ENCODE measurements around the gene CNPY1.
"Not testable (repeated sequence)": the region's sequence is repeated elsewhere in the genome, so short reads cannot be mapped to it uniquely, and the experiment has no call there.

CNPY1 gene

DNA sequence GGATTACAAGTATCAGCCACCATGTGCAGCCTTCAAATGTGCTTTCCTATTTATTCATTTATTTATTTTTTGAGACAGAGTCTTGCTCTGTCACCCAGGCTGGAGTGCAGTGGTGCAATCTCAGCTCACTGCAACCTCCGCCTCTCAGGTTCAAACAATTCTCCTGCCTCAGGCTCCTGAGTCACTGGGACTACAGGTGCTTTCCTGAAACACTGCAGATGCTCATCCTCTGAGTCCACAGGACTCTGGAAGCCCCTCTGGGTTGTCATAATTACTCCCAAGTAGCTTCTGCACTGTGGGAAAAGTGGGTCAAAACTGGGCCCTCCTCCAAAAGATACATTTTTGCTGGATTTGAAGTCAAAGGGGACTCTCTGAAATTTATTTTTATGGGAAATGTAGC is at the start of gene CNPY1:
CNPY1 (minus strand) TSS at position 111 of the 400 bp plus-strand sequence. CDS start 630 bp downstream, outside the sequence.
- in situ Hi-C loops (cut with MboI; ENCODE audit: low sequenced_read_pairs) = not testable (repeated sequence)

DNA sequence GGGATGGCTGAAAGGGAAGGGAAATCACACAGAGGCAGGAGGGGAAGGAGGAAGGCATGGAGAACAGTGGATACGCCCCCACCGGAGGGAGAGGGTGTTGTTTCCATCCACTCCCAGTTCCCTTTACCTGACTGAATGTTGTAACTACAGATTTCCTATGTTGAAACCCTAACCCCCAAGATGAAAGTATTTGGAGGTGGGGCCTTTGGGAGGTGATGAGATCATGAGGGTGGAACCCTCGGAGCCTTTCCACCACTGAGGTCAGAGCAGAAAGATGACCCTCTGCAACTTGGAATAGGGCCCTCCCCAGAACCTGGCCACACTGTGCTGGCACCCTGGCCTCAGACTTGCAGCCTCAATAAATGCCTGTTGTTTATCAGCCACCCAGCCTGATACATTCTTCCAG is 48.6 kb upstream of the CNPY1 start:
- in situ Hi-C loops (cut with MboI; ENCODE audit: low sequenced_read_pairs) = no loop called here

DNA sequence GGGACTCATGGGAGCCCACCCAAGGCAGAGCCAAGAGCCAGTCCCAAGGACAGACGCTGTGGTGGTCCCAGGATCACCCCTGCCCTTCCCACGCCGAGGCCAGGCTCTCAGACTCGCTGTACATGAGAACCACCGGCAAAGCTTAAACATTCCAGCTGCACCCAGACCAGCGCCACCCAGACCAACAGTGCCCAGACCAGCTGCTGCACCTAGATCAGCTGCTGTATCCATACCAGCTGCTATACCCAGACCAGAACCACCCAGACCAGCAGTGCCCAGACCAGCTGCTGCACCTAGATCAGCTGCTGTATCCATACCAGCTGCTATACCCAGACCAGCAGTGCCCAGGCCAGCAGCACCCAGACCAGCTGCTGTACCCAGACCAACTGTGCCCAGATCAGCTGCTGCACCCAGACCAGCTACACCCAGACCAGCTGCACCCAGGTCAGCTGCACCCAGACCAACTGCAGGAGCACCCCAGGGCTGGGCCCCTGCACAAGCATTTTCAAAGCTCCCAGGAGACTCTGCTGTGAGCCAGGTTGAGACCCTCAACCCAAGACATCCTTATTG is 47.9 kb upstream of the CNPY1 start:
- in situ Hi-C loops (cut with MboI; ENCODE audit: low sequenced_read_pairs) = no loop called here

DNA sequence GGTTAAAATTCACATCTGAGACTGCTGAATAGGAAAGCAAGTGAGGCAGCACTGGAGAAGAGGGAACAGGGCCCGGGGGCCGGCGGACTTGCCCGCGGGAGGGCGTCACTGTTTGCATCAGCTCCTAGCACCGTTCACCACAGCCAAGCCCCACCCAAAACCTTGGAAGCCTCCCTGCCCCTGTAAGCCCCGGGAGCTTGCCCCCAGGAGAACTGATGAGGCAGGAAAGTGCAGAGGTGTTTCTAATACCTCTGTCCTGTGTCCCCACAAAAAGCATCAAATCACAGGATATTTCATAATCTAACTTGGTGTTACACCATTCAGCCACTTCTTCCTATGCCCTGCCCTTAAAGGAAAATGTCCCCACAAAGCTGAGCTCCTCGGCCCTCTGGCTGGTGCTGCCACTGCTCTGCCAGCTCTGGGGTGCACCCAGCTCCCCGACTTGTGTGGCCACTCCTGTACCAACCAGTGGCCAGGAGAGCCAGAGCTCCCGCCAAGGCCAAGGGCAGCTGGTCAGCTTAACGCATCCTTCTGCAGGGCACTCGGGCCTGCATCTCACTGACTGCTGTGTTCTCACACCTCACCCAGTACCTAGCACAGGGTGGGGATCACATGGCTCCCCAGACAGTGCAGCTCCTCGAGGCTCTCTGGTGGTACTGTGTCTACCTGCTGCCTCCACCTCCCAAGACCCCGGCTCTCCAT is 47.3 kb upstream of the CNPY1 start:
- in situ Hi-C loops (cut with MboI; ENCODE audit: low sequenced_read_pairs) = no loop called here

DNA sequence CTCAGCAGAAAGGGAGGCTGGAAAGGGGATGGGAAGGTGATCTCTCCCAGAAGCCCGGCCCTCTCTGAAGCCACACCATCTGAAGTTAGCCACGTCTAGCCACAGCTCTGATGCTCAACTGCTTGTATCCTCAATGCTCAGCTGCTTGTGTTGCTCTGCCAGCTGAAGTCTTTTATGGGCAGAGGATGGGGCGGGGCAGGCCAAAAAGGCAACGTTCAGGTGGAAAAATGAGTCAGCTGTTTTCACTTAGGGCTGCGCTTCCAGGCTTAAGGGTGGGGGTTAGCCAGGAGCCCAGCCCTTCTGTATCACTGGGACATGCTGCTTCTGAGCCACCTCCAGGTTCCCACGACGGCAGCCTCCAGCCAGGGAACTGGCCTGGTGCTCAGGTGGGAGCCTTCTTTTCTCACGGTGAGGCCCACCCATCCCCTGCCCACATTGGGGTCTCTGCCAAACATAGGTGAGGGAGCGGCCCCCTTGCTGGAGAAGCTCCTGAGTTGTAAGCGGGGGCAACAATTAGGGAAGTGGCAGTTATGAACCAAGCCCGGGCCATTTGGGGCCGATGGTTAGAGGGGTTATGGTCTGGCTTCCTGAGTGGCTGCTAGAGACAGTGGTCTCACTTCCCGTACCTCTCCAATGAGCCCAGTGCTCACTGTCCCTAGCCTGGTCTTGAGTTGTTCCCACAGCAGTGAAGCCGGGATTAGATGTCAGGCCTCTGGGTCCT is 44.9 kb upstream of the CNPY1 start:
- in situ Hi-C loops (cut with MboI; ENCODE audit: low sequenced_read_pairs) = no loop called here

DNA sequence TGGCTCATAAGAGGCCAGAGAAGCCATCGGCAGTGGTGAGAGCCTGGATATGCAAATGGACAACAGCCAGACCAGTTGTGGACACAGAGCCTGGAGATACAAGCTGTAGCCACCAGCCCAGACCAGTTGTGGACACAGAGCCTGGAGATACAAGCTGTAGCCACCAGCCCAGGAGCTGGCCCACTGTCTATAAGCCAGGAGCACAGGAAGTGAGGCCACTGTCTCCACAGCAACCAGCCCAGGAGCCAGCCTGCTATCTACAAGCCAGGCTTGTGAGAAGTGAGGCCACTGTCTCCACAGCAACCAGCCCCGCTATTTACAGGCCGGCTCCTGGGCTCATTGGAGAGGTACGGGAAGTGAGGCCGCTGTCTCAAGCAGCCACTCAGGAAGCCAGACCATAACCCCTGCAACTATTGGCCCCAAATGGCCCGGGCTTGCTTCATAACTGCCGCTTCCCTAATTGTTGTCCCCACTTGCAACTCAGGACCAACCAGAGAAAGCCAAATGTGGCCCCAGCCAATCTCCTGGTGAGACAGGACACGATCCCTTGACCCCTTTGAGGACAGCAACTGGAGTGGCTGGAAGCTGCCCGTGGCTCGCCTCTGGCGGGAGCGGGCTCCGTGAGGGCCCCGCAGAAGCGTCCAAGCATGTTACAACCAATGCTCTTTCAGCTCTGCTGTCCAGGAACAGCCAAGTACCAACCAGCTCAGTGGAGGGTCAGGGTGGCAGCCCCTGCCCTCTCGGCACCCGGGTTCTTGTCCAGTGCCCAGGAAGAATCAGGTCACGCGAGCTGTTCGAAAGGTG is 44.1 kb upstream of the CNPY1 start:
- in situ Hi-C loops (cut with MboI; ENCODE audit: low sequenced_read_pairs) = no loop called here

DNA sequence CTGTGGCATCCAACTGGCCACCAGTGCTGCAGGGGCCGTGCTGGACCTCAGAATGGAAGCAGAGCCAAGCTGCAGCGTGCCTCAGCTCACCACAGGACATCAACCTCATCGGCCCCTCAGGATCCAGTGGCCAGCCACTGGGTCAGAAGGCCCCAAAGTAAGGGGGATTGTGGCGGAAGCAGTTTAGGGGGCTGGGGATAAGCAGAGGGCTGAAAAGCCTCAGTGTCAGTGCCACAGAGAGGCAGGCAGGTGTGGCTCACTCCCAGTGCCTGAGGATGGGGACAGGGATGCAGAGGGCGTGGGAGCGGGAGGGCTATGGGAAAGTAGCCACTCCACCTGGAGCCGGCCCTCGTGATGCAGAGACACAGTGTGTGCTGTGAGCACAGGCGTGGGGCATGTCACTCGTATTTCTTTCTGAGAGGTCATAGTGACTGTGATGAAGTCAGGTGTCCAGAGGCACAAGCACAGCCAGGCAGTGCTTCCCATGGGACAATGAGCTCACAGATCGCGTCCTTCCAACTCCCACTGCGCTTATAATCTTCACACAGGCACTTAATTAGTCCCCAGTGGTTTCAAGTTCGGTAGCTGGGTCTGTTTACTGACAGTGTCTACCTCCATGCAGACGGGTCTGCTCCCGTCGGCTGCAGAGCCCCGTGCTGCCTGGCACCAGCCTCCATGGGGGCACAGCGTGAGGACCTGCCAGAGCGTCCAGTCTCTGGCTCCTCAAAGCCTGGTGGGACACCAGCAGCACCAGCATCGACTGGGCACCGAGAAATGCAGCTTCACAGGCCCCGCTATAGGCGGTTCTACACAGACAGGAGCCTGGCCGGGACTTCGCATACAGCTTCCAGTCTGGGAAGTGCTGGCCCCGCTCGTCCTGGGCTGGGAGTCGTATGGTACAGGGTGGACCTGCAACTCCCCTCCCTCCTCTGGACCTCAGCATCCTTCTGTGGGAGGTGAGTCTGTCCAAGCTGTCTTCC is 42.9 kb upstream of the CNPY1 start:
- in situ Hi-C loops (cut with MboI; ENCODE audit: low sequenced_read_pairs) = no loop called here

DNA sequence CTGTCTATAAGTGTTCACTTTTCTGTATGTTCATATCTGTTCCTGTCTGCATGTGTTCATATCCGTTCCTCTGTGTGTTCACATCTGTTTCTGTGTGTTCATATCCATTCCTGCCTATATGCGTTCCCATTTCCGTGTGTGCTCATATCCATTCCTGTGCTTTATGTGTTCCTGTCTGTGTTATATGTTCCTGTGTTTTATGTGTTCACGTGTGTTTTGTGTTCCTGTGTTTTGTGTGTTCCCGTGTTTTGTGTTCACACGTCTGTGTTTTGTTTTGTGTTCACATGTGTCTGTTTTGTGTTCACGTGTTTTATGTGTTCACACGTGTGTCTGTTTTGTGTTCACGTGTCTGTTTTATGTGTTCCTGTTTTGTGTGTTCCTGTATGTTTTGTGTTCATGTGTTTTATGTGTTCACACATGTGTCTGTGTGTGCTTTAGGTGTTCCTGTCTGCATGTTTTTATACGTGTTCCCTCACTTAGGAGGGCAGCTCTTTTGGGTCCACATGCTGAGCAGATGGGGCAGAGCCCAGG is 42.2 kb upstream of the CNPY1 start:
- in situ Hi-C loops (cut with MboI; ENCODE audit: low sequenced_read_pairs) = no loop called here

DNA sequence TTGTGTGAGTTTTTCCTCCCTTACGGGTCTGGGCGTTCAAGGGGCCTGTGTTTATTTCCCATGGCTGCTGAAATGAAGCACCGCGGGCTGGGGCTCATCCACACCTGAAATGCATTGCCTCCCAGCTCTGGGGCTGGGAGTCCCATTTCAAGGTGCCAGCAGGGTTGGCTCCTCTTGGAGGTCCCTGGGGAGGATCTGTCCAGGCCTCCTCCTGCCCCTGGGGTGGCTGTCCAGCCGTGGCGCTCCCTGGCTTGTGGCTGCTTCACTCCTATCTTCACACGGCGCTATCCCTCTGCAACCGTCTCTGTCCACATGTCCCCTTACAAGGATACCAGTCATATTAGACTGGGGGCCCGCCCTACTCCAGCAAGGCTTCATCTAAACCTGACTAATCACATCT is 41.1 kb upstream of the CNPY1 start:
- in situ Hi-C loops (cut with MboI; ENCODE audit: low sequenced_read_pairs) = no loop called here

DNA sequence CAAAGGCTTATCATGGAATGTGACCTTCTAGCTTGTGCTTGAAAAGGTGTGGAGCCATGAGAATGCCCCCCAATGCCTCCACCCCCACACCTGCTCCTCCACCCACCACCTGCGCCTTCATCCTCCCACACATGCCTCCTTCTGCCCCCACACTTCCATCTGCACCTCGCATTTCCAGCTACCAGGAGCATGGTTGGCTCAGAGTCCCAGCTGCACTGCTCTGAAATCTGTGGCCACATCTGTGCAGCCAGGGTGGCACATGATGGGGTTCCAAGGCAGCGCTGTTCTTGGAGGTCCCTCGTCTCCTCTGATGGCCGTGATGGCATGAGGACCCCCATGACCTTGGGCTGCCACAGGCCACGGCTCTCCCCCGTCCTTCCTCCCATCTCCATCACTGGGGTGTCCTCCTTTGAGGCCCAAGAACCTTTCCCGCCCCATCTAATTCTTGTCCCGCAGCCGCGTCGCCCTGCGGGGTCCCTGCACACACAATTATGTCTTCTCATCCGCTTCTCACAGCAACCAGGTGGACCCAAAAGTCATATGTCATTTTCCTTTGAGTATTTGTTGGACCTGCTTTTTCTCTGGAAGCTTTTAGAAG is 40.6 kb upstream of the CNPY1 start:
- in situ Hi-C loops (cut with MboI; ENCODE audit: low sequenced_read_pairs) = no loop called here

DNA sequence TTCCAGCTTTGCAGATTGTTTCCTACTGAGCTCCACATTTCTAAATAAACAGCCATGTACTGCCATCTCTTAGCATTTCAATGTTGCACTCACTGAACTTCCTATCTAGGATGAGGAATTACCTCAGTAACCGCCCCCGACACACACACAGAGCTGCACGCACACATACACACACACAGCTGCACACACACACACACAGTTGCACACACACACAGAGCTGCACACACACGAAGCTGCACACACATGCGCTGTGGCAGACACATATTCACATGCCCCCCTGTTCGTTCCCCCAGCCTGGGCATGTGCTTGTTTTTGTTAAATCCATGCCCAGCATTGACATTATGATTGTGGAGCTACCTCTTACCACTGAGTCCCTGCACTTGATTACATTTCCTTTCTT is 39.6 kb upstream of the CNPY1 start:
- in situ Hi-C loops (cut with MboI; ENCODE audit: low sequenced_read_pairs) = no loop called here

DNA sequence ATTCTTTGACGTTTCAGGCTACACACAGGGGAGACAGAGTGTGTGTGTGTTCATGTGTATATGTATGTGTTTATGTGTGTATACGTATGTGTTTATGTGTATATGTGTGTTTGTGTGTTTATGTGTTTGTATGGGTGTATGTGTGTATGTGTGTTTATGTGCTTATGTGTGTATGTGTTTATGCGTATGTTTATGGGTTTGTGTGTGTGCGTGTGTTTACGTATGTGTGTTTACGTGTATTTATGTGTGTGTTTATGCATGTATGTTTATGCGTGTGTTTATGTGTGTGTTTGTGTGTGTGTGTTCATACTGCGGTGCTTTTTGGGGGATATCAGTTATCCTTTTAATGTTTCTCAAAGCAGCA is 39.2 kb upstream of the CNPY1 start:
- in situ Hi-C loops (cut with MboI; ENCODE audit: low sequenced_read_pairs) = no loop called here

DNA sequence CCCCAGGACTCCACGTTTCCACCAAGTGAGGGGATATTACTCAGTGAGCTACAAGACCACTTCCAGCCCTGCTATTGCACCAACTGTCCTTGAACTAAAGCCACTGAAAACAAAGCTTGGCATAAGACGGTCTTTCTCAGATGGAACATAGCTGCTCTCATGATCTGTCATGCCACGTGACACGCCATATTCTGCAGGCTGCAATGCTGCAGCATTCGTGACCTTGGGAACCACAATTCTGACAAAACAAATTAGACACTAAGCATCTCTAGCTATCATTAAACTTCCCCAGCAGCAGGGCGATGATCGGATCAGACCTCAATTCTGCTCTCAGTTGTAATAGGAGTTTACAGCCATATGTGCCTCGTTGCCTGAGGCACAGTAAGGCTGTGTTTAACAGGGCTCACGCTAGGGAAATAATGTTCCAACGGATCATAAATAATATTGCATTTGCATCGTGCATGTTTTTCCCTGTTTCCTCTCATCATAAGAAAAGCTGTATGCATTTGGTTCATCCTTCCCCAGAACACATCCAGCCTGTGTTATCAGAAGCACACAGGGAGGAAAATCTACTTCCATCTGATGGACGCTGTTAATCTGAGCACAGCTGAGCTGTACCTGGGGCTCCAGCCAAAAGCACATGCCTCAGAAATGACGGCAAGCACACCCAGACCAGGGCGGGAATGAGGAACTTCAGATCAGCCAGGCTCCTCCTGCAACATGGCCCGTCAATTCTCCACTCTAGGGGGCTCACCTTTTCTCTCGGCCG is 38.6 kb upstream of the CNPY1 start:
- in situ Hi-C loops (cut with MboI; ENCODE audit: low sequenced_read_pairs) = no loop called here

DNA sequence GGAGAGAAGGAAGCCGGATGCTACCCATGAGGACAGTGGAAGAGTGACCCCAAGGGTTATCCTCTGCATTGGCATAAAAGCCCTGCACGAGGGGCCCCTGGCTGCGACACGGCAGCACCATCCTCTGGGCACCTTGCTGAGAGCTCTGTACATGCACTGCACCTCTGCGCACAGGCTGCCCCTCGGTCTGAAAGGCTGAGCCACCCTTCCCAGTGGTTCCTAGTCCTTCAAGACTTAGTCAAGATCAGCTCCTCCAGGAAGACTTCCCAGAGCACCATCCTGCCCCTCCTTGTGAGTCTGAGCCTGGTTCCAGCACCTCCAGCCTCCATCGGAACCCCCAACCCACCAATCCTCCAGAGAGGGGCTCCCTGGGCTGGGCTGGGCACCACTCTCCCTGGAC is 37.9 kb upstream of the CNPY1 start:
- in situ Hi-C loops (cut with MboI; ENCODE audit: low sequenced_read_pairs) = no loop called here

DNA sequence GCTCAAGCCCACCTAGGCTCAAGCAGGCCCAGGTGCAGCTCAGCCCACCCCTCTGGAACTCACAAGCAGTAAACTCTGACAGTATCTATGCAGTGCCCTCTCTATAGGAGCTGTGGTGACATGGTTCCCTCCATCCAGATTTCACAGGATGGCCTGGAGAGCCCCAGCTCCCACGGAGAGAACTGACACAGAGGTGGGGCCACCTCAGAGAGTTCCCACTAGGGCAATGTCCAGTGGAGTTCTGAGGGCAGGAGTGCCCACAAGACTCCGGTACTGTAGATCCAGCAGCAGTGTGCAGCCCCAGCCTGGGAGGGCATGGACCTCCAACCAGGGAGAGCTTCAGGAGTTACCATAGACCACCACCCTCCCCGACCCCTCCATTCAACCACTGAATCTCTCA is 37.3 kb upstream of the CNPY1 start:
- in situ Hi-C loops (cut with MboI; ENCODE audit: low sequenced_read_pairs) = no loop called here

DNA sequence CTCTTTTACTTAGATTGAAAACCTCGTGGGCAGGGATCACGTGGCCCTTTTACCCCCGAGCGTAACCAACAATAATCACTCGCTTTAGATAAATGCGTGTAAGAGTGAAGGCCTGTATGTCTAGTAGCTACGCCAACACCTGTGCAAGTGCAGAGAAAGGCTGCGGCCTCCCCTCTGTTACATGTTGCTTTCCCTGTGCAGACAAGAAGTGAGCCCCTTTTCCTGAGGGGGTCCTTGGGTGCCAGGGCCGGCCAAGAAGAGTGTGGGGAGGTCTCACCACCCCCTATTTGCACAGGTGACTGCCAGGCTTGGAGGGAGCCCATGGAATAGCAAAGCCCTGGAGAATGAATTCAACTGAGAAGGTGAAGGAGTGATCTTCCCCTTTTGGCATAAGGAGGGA is 35.6 kb upstream of the CNPY1 start:
- in situ Hi-C loops (cut with MboI; ENCODE audit: low sequenced_read_pairs) = no loop called here

DNA sequence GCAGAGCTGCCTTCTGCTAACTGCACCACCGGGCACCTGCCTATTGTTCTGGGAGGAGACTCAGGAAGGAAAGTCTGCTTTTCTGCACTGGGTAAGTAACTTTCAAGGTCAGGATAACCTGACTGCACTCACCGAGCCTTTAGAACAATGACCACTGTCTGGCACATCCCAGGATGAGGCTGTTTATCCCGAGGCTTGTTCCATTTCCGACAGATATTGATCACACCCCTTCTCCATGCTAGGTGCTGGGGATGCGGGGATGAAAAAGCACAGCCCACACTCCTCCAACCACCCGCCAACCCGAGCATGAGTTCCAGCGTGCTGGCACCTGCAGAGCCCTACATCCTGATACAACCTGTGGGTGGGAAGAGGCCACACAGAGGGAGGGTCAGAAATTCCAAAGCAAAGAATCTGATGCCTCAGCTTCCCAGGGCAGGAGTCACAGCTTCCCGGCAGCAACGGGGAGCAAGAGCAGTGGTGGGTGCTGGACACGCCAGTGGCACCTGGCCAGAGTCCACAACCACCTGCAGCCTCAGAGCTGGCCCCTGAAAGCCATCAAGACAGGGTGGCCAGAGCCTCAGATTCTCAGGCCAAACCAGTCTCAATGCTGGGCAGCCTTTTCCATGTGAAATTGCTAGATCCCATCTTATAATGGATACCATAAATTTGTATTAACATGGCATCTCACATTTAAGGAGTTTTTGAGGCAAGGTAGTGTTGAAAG is 34.9 kb upstream of the CNPY1 start:
- in situ Hi-C loops (cut with MboI; ENCODE audit: low sequenced_read_pairs) = no loop called here

DNA sequence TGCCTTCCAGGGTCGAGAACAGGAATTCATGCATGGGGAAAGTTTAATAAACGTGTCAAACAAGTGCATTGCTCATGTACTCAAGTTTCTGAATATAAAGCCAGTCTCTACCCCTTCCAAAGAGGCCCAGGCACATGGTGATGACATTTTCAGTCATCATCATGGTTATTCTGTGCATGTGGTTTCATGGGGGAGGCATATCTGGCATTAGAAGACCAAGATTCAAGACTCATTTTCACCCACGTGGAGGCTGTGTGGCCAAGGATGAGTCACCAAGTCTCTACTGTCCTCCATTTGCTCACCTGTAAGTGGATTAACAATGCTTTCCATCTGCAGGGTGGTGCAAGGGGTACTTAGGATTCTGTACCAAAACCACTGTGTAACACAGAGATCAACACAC is 34.0 kb upstream of the CNPY1 start:
- in situ Hi-C loops (cut with MboI; ENCODE audit: low sequenced_read_pairs) = no loop called here

Measured in HL-60/S4 (cell line).